GM19452 (cell line): Measurements from ENCODE around the gene TOP3A.

Experiments used
- ATAC-seq: cut with Tn5 transposase; IDR thresholded peaks from one replicate; pipeline ENCODE4 v1.9.1; 2021; ENCODE audit not compliant: unreplicated experiment

TOP3A gene

DNA sequence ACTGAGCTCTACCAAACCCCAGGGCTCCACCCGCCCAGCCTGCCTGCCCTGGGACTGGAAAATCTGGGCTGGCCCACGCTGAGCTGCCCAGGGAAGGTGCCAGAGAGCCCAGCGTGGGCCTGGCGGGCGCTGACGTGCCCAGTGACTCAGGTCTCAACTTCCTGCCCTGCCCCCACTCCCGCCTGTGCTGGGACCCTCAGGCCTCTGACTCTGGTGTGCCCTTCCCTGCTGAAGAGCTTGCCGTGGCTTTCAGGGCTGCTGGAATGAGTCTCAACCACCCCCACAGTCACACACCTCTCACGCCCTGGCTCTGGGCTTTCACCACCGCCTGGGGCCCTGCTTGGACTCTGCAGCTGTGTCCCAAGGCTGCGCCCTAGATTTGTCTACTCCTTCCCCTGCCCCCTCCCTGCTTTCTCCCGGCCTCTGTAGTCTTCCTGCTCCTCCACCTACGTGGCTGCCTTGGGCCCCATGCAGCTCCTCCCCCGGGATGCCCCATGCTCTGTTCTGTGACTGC, 79.0 kb downstream of the TOP3A start:
- ATAC-seq = no peak

- ATAC-seq = no peak
Observed at GRCh38 chr17:18234853-18235380, 79.9 kb downstream of the TOP3A start.

- ATAC-seq = no peak
Observed at GRCh38 chr17:18233803-18234518, 80.8 kb downstream of the TOP3A start.

DNA sequence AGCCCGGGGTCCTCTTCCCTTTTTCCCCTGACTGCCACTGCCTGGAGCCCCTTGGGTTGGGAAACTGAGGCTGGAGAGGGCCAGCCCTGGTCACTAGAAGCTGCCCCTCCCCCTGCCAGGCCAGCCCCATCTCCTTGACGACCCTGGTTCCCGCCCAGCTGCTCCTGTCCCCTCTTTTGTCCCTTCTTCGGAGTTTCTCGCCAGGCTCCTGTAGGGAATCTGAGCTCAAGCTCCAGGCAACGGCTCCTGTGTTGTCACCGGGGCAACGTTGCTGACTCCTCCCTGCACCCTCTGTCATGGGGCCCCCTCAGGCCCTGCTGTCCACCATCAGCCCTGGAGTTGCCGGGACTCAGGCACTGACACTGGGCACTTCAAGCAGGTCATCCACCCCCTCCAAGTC, 83.6 kb downstream of the TOP3A start:
- no peak for ATAC-seq

GRCh38 chr17:18230288-18231141, 84.3 kb downstream of the TOP3A start:
- no peak for ATAC-seq

DNA sequence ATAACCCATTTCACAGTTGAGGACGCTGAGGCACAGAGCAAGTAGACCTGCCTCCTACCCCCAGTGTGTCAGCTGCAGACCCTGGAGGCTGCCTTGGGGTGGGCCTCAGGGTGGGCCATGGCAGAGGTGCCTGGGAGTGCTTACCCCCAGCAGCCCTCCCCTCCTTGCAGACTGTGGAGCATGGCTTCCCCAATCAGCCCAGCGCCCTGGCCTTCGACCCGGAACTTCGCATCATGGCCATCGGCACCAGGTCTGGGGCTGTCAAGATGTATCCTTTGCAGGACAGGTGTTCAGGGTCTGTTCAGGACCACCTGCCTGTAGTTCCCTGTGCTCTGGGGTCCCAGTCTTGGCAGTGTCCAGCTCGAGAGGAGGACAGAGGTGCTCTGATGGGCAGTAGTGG, 85.0 kb downstream of the TOP3A start:
- no peak for ATAC-seq

DNA sequence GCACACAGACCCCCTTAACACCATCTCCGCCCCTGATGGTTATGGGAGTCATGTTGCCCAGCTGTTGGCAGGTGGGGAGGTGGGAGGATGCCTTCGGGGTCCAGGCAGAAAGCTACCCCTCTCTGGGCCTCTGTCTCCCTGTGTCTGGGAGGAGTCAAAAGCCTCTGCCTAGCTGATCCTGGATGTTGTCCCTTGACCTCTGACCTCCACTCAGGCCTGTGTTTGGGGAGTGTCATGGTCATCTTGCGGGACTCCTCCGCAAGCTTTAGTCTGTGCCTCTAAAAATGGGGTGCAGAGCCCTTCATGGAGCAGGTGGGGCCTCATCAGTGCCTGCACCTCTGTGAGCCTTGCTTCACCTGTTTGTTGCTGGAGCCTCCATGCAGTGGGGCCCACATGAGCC, 85.5 kb downstream of the TOP3A start:
- ATAC-seq = no peak

DNA sequence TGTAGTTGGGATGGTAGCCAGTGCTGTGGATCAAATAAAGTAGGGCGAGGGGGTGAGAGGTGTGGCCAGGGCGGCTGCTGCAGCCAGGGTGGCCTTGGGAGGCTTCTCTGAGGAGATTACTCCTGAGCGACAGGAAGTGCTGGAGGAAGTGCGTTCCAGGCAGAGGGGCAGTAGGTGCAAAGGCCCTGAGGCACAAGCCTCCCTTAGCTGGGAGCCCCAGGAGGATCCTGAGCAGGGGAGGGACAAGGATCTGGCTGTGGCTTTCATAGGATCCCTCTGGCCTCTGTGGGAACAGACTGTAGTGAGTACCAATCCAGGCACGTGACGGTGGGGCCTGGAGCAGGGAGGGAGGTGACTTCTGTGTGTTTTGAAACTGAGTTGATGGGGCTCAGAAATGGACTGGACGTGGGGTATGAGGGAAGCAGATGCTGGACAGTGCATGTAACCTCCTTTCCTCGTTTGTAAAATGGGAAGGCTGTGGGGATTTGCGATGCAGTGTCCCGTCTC, 86.6 kb downstream of the TOP3A start:
- no peak for ATAC-seq

DNA sequence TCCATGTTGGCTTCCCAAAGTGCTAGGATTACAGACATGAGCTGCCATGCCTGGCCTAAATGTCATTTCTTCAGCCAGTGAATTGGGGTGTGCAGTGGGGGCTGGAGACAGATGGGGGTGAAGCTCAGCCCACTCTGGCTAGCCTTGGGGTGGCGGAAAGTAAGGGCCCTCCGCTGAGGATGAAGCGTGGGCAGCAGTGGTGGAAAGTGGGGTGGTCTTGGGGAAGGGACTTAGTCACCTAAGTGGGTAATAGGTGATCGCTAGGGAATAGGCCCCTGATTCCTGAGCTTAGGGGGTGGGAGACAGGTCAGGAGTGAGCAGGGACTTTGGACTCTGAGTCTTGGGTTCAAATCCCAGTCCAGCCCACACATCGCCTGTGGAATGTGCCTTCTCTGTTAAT, 87.2 kb downstream of the TOP3A start:
- ATAC-seq = no peak

GRCh38 chr17:18226284-18226945, 88.4 kb downstream of the TOP3A start:
- no peak for ATAC-seq

- peak; percentile 16 for ATAC-seq
Observed at GRCh38 chr17:18225642-18226283, 89.0 kb downstream of the TOP3A start.

- peak; percentile 81 for ATAC-seq
Observed at GRCh38 chr17:18225121-18225641, 89.6 kb downstream of the TOP3A start, which contains the start of gene LLGL1. Gene LLGL1, plus strand, starts transcription at chr17:18225635. Its CDS starts 48 bp downstream, at chr17:18225683.

DNA sequence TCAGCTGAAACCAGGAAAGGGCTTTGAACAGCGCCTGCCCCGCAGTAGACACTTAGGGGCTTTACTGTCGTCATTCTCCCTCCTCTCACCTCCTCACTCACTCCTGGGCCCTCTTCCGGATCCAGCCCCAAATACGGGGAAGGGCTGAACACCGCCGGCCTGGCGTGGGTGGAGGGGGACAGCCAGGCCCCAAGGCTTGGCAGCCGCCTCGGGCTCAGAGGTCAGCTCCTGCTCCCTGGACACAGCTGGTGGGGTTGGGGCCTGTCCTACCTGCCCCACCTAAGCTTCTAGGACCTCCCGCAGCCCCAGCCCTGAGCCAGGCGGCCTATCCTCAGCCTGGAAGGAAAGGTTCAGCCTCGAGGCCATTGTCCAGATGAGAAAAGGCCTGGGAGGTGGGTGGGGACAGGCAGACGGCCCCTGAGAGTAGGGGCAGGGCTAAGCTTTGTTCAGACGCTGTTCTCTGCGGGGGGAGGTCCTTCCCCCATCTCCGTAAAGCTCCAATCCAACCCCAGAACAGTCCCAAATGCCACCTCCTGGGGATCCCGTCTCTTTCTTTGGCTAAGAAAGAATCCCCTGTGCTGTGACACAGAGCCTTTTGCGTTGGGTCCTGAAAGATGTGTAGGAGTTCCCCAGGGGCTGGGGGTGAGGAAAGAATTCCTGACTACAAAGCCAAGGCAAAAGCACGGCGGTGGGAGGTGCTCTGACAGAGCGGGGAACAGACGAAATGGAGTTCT, 90.2 kb downstream of the TOP3A start:
- no peak for ATAC-seq

DNA sequence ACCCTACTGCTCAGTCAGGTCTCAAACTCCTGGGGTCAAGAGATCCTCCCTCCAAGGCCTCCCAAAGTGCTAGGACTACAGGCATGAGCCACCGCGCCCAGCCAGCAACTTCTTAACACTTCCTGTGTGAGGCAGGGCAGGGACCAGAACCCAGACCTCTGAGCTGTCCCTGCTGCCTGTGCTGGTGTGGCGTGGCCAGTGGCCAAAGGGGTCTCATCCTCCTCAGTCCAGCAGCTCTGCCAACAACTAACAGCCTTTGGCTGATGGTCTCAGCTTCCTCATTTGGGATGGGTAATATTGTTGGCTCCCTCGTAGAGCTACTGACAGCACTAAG, 90.8 kb downstream of the TOP3A start:
- ATAC-seq = no peak
